ENCODE measurements around the gene SLC25A47.

Gene SLC25A47

GRCh38 chr14:100371773-100372172, 48.6 kb downstream of the SLC25A47 start:
- no peak overlapping the region for H3K14ac ChIP-seq (ENCODE audit: low read length in 2 of 2)
- no peak overlapping the region for H2BK120ac ChIP-seq (ENCODE audit: low read depth, low read length)
- H2BK5ac ChIP-seq (ENCODE audit: low read depth, low read length, poor library complexity, severe bottlenecking): no peak overlapping the region
- no peak overlapping the region for H3K23ac ChIP-seq (ENCODE audit: low read length in 2 of 2)
- H3K36me3 ChIP-seq (ENCODE audit: control insufficient read depth in 1 of 2, insufficient read depth in 2 of 2, low read depth in 1 of 2, low read length in 2 of 2): peaks cover 4 to 43% of the 10 kb centered on the region in 2 experiments
- WGBS: 73% methylated on average over 6 of the region's 6 CpGs
- H3K4ac ChIP-seq (ENCODE audit: low read depth in 1 of 2, low read length in 2 of 2): no peak overlapping the region
- no peak overlapping the region for H3K4me2 ChIP-seq (ENCODE audit: low read length, poor library complexity, severe bottlenecking)
- no peak overlapping the region for H2AK5ac ChIP-seq (ENCODE audit: low read length, severe bottlenecking)
- no peak overlapping the region for H2BK12ac ChIP-seq (ENCODE audit: low read length in 2 of 2)
- H3K18ac ChIP-seq (ENCODE audit: low read depth in 1 of 2, low read length in 2 of 2): no peak overlapping the region
- H3K9ac ChIP-seq (ENCODE audit: low read length): no peak overlapping the region
- no peak overlapping the region for H2BK15ac ChIP-seq (ENCODE audit: low read depth, poor library complexity, severe bottlenecking)
- H4K8ac ChIP-seq (ENCODE audit: low read length): peak overlapping the region; percentile 38
- H3K4me3 ChIP-seq (ENCODE audit: insufficient read depth in 1 of 2, low read depth in 1 of 2, low read length in 2 of 2): no peak overlapping the region
- peaks cover 8% of the 10 kb centered on the region for H3K4me1 ChIP-seq (ENCODE audit: control insufficient read depth, insufficient read depth, low read depth, low read length)
- no peaks in the 10 kb centered on the region for H3K9me3 ChIP-seq (ENCODE audit: control insufficient read depth, low read length)
- H4K91ac ChIP-seq (ENCODE audit: low read length): no peak overlapping the region
- no peak for DNase-seq
- no peak overlapping the region for H3K27ac ChIP-seq (ENCODE audit: low read length, poor library complexity, severe bottlenecking)
- no peak overlapping the region for H2AFZ ChIP-seq (ENCODE audit: low read depth, low read length)
- H3K27me3 ChIP-seq (ENCODE audit: control insufficient read depth in 1 of 2, insufficient read depth in 1 of 2, low read length in 2 of 2): no peaks in the 10 kb centered on the region
- H3K79me1 ChIP-seq (replicated peaks; ENCODE audit: low read length, poor library complexity, severe bottlenecking): peaks cover 21% of the 10 kb centered on the region

- DNase-seq: no peak
- Histone ChIP-seq H2BK15ac (ENCODE audit: low read depth, poor library complexity, severe bottlenecking) (no peak overlapping the region), H2AK5ac (ENCODE audit: low read length, severe bottlenecking) (no peak overlapping the region), H3K4ac (ENCODE audit: low read depth in 1 of 2, low read length in 2 of 2) (peak overlapping the region in 1 of 2 experiments; percentile 1), H3K36me3 (ENCODE audit: control insufficient read depth in 1 of 2, insufficient read depth in 2 of 2, low read depth in 1 of 2, low read length in 2 of 2) (peaks cover 4 to 37% of the 10 kb centered on the region in 2 experiments), H3K9me3 (ENCODE audit: control insufficient read depth, low read length) (no peaks in the 10 kb centered on the region), H4K8ac (ENCODE audit: low read length) (no peak overlapping the region), H4K91ac (ENCODE audit: low read length) (no peak overlapping the region), H3K4me2 (ENCODE audit: low read length, poor library complexity, severe bottlenecking) (no peak overlapping the region), H3K79me1 (replicated peaks; ENCODE audit: low read length, poor library complexity, severe bottlenecking) (peaks cover 22% of the 10 kb centered on the region), H3K14ac (ENCODE audit: low read length in 2 of 2) (peak overlapping the region in 1 of 2 experiments; percentile 84), H3K4me3 (ENCODE audit: insufficient read depth in 1 of 2, low read depth in 1 of 2, low read length in 2 of 2) (no peak overlapping the region), H2BK120ac (ENCODE audit: low read depth, low read length) (no peak overlapping the region), H3K27me3 (ENCODE audit: control insufficient read depth in 1 of 2, insufficient read depth in 1 of 2, low read length in 2 of 2) (no peaks in the 10 kb centered on the region), H2BK12ac (ENCODE audit: low read length in 2 of 2) (no peak overlapping the region), H3K27ac (ENCODE audit: low read length, poor library complexity, severe bottlenecking) (no peak overlapping the region), H3K23ac (ENCODE audit: low read length in 2 of 2) (no peak overlapping the region), H2AFZ (ENCODE audit: low read depth, low read length) (no peak overlapping the region), H3K9ac (ENCODE audit: low read length) (peak overlapping the region; percentile 30), H3K18ac (ENCODE audit: low read depth in 1 of 2, low read length in 2 of 2) (peak overlapping the region; percentile 2 to 72), H2BK5ac (ENCODE audit: low read depth, low read length, poor library complexity, severe bottlenecking) (no peak overlapping the region), H3K4me1 (ENCODE audit: control insufficient read depth, insufficient read depth, low read depth, low read length) (peaks cover 13% of the 10 kb centered on the region)
- 69% methylated on average over 3 of the region's 4 CpGs for WGBS
Observed at GRCh38 chr14:100372357-100373048, 49.4 kb downstream of the SLC25A47 start.

GRCh38 chr14:100374270-100374669, 51.1 kb downstream of the SLC25A47 start:
- H3K4ac ChIP-seq (ENCODE audit: low read depth in 1 of 2, low read length in 2 of 2): no peak overlapping the region
- no peaks in the 10 kb centered on the region for H3K27me3 ChIP-seq (ENCODE audit: control insufficient read depth in 1 of 2, insufficient read depth in 1 of 2, low read length in 2 of 2)
- H2AK5ac ChIP-seq (ENCODE audit: low read length, severe bottlenecking): peak overlapping the region; percentile 35
- no peak overlapping the region for H3K23ac ChIP-seq (ENCODE audit: low read length in 2 of 2)
- no peak overlapping the region for H4K91ac ChIP-seq (ENCODE audit: low read length)
- H2BK120ac ChIP-seq (ENCODE audit: low read depth, low read length): no peak overlapping the region
- H3K4me3 ChIP-seq (ENCODE audit: insufficient read depth in 1 of 2, low read depth in 1 of 2, low read length in 2 of 2): peak overlapping the region in 1 of 2 experiments; percentile 97
- no peak overlapping the region for H3K14ac ChIP-seq (ENCODE audit: low read length in 2 of 2)
- WGBS: 95% methylated on average over 2 of the region's 2 CpGs
- no peak overlapping the region for H3K18ac ChIP-seq (ENCODE audit: low read depth in 1 of 2, low read length in 2 of 2)
- peak overlapping the region; percentile 100 for H3K9ac ChIP-seq (ENCODE audit: low read length)
- H2AFZ ChIP-seq (ENCODE audit: low read depth, low read length): no peak overlapping the region
- H3K9me3 ChIP-seq (ENCODE audit: control insufficient read depth, low read length): no peaks in the 10 kb centered on the region
- H3K4me2 ChIP-seq (ENCODE audit: low read length, poor library complexity, severe bottlenecking): no peak overlapping the region
- no peak overlapping the region for H2BK5ac ChIP-seq (ENCODE audit: low read depth, low read length, poor library complexity, severe bottlenecking)
- H3K4me1 ChIP-seq (ENCODE audit: control insufficient read depth, insufficient read depth, low read depth, low read length): peaks cover 14% of the 10 kb centered on the region
- H2BK12ac ChIP-seq (ENCODE audit: low read length in 2 of 2): no peak overlapping the region
- H4K8ac ChIP-seq (ENCODE audit: low read length): no peak overlapping the region
- H3K36me3 ChIP-seq (ENCODE audit: control insufficient read depth in 1 of 2, insufficient read depth in 2 of 2, low read depth in 1 of 2, low read length in 2 of 2): peaks cover 0 to 20% of the 10 kb centered on the region in 2 experiments
- H2BK15ac ChIP-seq (ENCODE audit: low read depth, poor library complexity, severe bottlenecking): no peak overlapping the region
- DNase-seq: no peak
- no peak overlapping the region for H3K27ac ChIP-seq (ENCODE audit: low read length, poor library complexity, severe bottlenecking)
- H3K79me1 ChIP-seq (replicated peaks; ENCODE audit: low read length, poor library complexity, severe bottlenecking): peaks cover 25% of the 10 kb centered on the region

- Histone ChIP-seq H3K36me3 (ENCODE audit: control insufficient read depth in 1 of 2, insufficient read depth in 2 of 2, low read depth in 1 of 2, low read length in 2 of 2) (peaks cover 0 to 18% of the 10 kb centered on the region in 2 experiments), H3K18ac (ENCODE audit: low read depth in 1 of 2, low read length in 2 of 2) (peak overlapping the region; percentile 71 to 82), H3K4me1 (ENCODE audit: control insufficient read depth, insufficient read depth, low read depth, low read length) (peaks cover 14% of the 10 kb centered on the region), H3K4me2 (ENCODE audit: low read length, poor library complexity, severe bottlenecking) (peak overlapping the region; percentile 88), H3K14ac (ENCODE audit: low read length in 2 of 2) (no peak overlapping the region), H3K9me3 (ENCODE audit: control insufficient read depth, low read length) (no peaks in the 10 kb centered on the region), H2BK15ac (ENCODE audit: low read depth, poor library complexity, severe bottlenecking) (no peak overlapping the region), H2BK12ac (ENCODE audit: low read length in 2 of 2) (peak overlapping the region; percentile 7 to 59), H3K4me3 (ENCODE audit: insufficient read depth in 1 of 2, low read depth in 1 of 2, low read length in 2 of 2) (peak overlapping the region; percentile 38 to 97), H2BK5ac (ENCODE audit: low read depth, low read length, poor library complexity, severe bottlenecking) (no peak overlapping the region), H3K27me3 (ENCODE audit: control insufficient read depth in 1 of 2, insufficient read depth in 1 of 2, low read length in 2 of 2) (no peaks in the 10 kb centered on the region), H4K91ac (ENCODE audit: low read length) (peak overlapping the region; percentile 74), H3K9ac (ENCODE audit: low read length) (peak overlapping the region; percentile 100), H3K4ac (ENCODE audit: low read depth in 1 of 2, low read length in 2 of 2) (peak overlapping the region; percentile 80 to 85), H3K79me1 (replicated peaks; ENCODE audit: low read length, poor library complexity, severe bottlenecking) (peaks cover 24% of the 10 kb centered on the region), H3K23ac (ENCODE audit: low read length in 2 of 2) (peak overlapping the region in 1 of 2 experiments; percentile 43), H4K8ac (ENCODE audit: low read length) (peak overlapping the region; percentile 1), H2AK5ac (ENCODE audit: low read length, severe bottlenecking) (peak overlapping the region; percentile 14), H2BK120ac (ENCODE audit: low read depth, low read length) (peak overlapping the region; percentile 57), H2AFZ (ENCODE audit: low read depth, low read length) (no peak overlapping the region), H3K27ac (ENCODE audit: low read length, poor library complexity, severe bottlenecking) (peak overlapping the region; percentile 73)
- 87% methylated on average over 8 of the region's 8 CpGs for WGBS
- no peak for DNase-seq
Observed at GRCh38 chr14:100374876-100375265, 51.7 kb downstream of the SLC25A47 start.

Data from mesenchymal stem cell (in vitro differentiated cells and primary cell).